Activated effector memory CD4-positive, alpha-beta T cell treated with anti-CD3 and anti-CD28 coated beads, Interleukin-2, amount 50 U/mL, for 16 hours (primary cell): Measurements from ENCODE around the gene FOXP1.
A peak's percentile ranks its signal among the peaks of the same experiment; 100 is the strongest.

ENCODE experiments used
- DNase-seq: peaks from one replicate; pipeline ENCODE4 v3.0.0-alpha.2; 2020

The FOXP1 gene

DNA sequence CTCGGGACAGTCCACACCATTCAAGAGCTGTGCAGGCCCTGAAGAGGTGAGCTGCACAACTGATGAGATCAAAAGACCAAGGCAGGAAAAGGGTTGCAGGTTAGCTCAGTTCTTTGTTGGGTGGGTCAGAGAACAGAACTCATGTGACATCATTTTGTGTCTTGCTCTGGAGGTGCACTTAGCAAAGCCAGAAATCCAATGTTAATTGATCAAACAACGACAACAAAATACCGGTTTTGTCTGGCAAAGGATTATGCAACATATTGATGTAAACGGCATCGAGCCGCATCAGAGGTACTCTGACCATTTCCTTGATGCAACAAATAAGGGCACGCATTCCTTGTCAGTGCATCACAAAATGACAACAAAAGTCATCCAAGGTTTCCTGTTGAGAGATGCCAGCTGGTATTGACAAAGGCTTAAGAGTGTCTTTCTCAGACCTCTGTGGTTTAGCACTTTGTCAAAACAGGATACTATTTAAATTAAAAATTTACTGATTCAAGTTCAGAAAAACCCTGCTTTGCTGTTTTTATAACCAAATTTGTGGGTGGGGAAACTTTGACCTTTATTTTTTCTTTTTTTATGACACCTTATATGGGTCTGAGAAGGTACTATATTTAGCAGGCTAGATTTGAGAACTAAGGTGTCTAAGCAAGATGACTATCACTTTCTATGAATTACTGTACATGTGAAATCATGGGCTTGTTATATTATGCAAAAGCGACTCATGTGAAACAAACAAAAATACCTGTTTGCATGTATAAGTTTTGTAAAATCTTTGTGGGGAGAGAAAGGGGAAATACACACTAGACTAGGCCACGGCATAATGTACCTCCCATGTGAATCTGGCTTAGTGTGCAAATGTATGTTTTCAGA, 496.1 kb downstream of the FOXP1 start:
- DNase-seq = peak; percentile 77

- DNase-seq = no peak
Observed at GRCh38 chr3:71086777-71087142, 496.8 kb downstream of the FOXP1 start.

DNA sequence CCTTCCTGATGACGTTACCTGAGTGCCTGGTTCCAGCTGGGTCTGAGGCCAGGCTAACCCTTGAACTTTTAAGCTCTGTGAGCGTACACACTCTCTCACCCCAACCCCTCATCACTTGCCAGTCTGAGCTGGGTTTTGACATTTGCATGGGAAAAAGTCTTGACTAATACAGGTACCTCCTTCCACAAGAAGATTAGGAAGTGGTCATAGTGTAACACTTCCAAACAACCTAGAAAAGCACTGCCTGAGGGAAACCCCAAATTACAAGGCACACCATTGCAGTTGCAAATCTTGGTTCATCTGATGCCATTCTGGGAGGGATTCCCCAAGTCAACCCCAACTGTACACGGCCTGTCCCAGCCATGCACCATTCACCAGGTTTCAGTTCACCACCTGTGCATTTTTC, 499.8 kb downstream of the FOXP1 start:
- DNase-seq = peak; percentile 70

DNA sequence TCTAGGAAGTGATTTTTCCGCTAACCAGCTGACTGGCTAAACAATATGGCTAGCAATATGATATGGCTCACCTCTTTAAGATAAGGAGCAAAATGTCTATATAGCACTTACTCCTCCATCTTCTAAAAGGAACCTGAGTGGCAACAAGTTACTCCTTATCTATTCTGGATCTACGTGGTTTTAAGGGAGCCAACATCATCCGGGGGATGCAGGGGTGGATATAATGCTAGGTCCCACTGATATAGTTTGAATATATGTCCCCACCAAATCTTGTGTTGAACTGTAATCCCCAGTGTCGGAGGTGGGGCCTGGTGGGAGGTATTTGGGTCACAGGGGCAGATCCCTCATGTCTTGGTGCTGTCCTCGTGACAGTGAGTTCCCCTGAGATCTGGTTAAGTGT, 500.7 kb downstream of the FOXP1 start:
- DNase-seq = no peak

GRCh38 chr3:71080517-71081083, 502.9 kb downstream of the FOXP1 start:
- no peak for DNase-seq

GRCh38 chr3:71078723-71079525, 504.6 kb downstream of the FOXP1 start:
- no peak for DNase-seq

DNA sequence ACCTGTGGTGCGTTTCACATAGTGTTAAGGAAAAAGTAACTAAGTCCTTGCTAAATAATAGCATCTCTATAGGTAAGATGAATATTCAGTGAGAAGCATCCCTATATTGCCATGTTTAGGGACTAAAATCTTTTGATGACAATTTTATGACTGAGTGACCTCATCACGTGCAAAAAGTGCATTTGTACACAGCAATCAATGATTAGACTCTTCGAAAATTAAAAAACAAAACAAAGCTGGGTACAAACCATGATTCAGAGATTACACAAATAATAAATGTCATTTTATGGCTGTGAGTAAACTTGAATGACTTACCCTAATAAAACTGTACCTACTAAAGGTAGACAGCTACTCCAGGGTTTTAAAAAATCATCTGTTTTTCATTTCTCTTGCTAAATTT, 505.3 kb downstream of the FOXP1 start:
- no peak for DNase-seq

DNA sequence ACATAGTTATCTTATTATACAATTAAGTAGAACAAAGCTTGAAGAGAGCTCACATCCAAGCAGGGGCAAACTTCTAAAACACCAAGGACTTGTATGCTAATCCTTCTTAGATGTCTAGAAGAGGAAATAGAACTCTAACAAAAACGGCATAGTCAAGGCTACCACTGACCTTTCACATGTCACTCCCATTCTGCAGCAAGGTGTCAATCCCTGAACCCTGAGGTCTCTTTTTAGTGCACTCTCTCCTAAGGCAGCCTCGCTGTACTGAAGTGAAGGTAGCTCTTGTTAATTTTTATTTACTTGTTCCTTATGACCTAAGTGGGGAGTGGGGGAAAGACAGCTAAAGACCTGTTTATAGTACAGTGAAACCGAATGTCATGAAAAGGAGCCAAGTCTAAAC, 506.5 kb downstream of the FOXP1 start:
- DNase-seq = no peak

GRCh38 chr3:71076361-71077002, 507.0 kb downstream of the FOXP1 start:
- DNase-seq = no peak

DNA sequence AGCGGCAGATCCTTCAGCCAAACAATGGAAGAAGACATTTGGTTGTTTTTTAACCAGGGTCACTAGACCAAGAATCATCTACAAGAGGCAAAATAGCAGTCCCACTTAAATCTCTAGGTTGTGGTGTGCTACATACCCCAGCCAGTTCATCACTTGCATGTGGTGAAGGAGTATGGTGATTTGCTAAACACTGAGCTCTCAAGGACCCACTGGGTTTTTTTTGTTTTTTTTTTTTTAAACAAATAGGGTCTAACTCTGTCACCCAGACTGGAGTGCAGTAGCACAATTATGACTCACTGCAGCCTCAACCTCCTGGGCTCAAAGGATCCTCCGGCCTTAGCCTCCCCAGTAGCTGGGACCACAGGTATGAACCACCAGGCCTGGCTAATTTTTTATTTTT, 508.0 kb downstream of the FOXP1 start:
- DNase-seq = no peak

DNA sequence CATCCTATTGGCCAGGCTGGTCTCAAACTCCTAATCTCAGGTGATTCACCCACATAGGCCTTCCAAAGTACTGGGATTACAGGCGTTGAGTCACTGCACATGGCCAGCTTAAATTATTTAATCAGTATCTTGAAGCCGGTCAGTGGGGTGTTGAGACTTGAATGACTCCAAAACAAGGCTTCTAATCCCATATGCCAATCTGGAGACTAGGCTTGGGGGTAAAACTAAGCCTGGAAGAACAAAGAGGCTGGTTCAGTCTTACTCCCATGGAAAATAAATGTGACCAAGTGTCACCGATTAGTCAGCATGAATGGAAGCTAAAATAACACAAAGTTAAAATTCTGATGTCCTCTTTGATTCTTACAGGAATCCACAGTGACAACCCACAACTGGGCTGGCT, 509.1 kb downstream of the FOXP1 start:
- no peak for DNase-seq

DNA sequence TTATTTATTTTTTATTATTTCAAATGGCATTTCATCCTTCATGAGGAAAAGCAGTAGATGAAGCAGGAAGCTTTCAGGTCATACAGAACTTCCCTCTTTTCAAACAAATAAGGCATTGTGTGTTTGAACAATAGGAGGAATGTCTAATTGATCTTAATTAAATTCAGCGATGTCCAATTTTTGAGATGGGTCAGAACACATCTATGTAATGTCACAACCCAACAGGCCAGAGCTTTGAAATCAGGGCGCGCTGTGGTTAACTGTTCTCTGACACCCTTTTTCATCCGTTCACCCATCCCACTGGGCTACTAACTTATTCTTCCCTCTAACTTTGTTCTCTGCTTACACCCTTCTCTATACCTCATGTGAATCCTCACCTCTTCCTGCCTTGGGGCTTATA, 510.5 kb downstream of the FOXP1 start:
- no peak for DNase-seq

GRCh38 chr3:71072287-71072686, 511.2 kb downstream of the FOXP1 start:
- DNase-seq = no peak

- no peak for DNase-seq
Observed at GRCh38 chr3:71070497-71071463, 512.7 kb downstream of the FOXP1 start.

GRCh38 chr3:71069797-71070196, 513.7 kb downstream of the FOXP1 start:
- peak; percentile 88 for DNase-seq

DNA sequence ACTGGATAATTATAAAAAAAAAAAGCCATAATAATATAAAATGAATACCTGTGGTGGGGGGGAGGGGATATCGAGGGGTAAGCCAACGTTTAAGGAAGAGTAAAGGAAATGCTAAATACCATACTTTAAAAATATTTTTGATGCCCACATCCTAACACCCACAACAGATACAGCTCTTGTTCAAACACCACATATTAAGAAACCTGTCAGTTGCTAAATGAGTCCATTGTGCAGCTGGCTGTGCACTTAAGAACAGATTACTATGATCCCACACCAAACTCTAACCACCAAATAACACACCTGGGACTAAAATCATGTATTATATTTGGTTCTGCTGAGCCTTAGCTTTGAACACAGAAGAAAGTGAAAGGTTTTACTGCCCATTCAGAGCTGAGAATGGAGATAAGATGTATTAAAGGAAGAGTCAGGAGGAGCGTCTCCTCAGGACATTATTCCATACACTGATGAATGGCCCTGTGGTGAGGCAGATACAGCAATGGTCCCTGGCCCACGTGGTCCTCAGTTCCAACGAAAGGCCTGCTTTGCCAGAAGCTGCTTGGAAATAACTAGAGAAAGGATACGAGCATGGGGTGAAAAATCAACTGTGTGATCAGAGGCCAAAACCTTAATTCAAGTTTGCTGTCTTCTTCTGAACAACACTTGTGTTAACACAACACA, 515.4 kb downstream of the FOXP1 start:
- DNase-seq = no peak

DNA sequence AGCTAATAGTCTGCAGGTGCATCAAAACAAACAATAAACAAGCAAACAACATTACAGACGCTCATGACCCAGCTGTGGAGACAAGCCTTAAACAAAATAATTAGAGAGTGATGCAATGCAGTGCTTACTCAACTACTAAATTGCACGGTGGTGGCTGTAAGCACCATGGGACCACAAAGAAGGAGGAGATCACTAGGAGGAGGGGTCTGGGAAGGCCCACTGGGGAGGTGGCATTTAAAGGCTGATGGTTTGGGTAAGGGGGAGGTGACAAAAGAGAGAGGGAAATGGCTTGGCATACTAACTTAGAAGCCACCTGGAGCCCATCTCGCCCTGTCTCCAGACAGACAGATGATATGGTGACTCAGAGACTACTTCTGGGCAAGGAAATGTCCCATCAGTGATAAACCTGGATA, 516.7 kb downstream of the FOXP1 start:
- peak; percentile 82 for DNase-seq

- peak; percentile 79 for DNase-seq
Observed at GRCh38 chr3:71066356-71066755, 517.2 kb downstream of the FOXP1 start.

GRCh38 chr3:71065764-71066013, 517.8 kb downstream of the FOXP1 start:
- DNase-seq = no peak

- peak; percentile 90 for DNase-seq
Observed at GRCh38 chr3:71064956-71065763, 518.4 kb downstream of the FOXP1 start.
